ENCODE measurements around the gene CYP1B1. TPM values are rescaled to one million over a fixed set of nuclear protein-coding genes. Genes with fewer than 3 reads are reported as not detected.

The CYP1B1 gene
- total RNA-seq, 1 experiment from 2014 or later: 9.8 TPM

DNA sequence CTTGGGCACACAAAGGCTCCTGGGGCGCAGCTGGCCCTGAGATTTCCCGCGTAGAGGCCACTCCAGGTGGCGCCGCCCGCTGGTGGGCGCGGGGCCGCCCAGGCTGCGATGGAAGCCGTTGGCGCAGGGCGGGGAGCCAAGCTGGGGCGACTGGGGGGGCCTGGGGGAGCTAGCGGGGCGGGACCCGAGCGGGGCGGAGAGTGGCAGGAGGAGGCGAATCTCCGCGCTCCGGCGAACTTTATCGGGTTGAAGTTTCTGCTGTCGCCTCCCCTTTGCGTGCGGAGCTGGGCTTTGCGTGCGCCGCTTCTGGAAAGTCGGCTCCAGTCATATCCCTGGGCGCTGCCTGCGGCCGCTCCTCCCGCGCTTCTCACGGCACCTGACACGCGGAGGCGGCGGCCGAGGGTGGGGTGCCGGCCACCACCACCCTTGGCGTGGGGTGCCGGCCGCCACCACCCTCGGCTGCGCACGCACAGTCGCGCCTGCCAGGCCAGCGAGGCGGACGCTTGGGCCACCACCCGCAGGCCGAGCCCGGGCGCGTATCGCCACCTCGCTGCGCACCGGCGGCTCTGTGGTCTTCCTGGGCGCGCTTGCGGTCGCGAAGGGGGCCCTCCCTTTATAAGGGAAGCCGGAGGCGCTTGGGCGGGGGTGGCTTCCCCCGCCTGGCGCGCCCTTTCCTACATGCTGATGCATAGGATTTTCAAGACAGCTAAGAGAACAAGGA lies 919 bp upstream of the CYP1B1 start:
- H3K9me3 ChIP-seq (replicated peaks): 0 out of 2 replicates have a peak, but pooled peaks cover 9% of the 10 kb centered on the region
- peak overlapping the region; percentile 78 for H3K27ac ChIP-seq
- peak overlapping the region; percentile 33 for H3K4me3 ChIP-seq
- peak; percentile 98 to 99 for DNase-seq (ENCODE audit: low read depth in 1 of 2, low spot score in 2 of 2)
- H3K36me3 ChIP-seq: peaks cover 7% of the 10 kb centered on the region; the same call in 1 of the 2 replicates
- H3K27me3 ChIP-seq (replicated peaks): no peaks in the 10 kb centered on the region
- H3K4me1 ChIP-seq (replicated peaks): peaks cover 43% of the 10 kb centered on the region

DNA sequence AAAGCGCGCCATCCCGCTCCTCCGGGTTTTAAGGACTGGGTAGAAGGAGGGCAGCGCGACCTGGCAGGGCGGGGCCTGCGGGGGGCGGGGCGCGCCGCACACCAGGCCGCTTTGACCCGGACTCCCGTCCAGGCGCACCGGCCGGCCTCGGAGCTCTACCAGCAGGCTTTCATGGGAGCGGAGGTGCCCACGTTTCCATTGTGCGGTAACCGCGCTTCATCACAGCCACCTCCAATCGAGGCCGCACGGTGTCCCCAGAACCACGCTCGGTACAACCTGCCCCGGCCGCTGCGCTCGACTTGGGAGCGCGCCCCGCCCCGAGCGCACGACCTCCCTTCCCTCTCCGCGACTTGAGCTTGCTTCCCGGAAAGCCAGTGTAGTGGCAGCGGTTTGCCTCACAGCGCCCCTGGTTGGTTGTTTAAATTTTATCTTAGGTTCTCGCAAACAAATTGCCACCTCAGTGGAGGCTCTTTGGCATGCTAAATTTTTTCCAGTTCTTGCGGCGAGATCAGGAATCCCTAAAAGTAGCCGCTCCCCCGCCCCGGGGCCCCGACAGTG lies 280 bp upstream of the CYP1B1 start:
- Histone ChIP-seq H3K9me3 (replicated peaks) (0 out of 2 replicates have a peak, but pooled peaks cover 9% of the 10 kb centered on the region), H3K4me1 (replicated peaks) (peaks cover 43% of the 10 kb centered on the region), H3K27ac (peak overlapping the region; percentile 78), H3K27me3 (replicated peaks) (no peaks in the 10 kb centered on the region), H3K4me3 (peak overlapping the region; percentile 33), H3K36me3 (peaks cover 7% of the 10 kb centered on the region; the same call in 1 of the 2 replicates)
- DNase-seq (ENCODE audit: low read depth in 1 of 2, low spot score in 2 of 2): peak in 1 of 2 experiments; percentile 96

DNA sequence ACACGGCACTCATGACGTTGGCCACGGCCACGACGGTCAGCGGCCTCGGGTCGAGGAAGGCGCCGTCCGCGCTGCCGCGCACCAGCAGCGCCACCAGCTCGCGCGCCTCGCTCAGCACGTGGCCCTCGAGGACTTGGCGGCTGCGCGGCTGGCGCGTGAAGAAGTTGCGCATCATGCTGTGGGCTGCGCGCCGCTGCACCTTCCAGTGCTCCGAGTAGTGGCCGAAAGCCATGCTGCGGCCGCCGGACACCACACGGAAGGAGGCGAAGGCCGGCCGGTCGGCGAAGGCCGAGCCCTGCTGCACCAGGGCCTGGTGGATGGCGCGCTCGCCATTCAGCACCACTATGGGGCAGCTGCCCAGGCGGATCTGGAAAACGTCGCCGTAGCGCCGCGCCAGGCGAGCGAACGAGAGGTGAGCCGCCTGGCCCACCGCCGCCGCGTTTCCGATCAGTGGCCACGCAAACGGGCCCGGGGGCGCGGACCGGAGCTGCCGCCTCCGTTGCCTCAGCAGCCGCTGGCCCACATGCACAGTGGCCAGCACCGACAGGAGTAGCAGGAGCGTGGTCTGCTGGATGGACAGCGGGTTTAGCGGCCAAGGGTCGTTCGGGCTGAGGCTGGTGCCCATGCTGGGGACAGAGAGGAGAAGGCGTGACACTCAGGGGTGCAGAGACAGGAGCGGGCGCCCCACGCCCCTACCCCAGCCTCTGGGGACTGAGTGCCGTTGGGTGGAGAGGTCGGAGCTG lies 1.0 kb downstream of the CYP1B1 start:
- peak overlapping the region; percentile 78; the same call in 1 of the 2 replicates for H3K27ac ChIP-seq
- no peak for DNase-seq (ENCODE audit: low read depth in 1 of 2, low spot score in 2 of 2)

DNA sequence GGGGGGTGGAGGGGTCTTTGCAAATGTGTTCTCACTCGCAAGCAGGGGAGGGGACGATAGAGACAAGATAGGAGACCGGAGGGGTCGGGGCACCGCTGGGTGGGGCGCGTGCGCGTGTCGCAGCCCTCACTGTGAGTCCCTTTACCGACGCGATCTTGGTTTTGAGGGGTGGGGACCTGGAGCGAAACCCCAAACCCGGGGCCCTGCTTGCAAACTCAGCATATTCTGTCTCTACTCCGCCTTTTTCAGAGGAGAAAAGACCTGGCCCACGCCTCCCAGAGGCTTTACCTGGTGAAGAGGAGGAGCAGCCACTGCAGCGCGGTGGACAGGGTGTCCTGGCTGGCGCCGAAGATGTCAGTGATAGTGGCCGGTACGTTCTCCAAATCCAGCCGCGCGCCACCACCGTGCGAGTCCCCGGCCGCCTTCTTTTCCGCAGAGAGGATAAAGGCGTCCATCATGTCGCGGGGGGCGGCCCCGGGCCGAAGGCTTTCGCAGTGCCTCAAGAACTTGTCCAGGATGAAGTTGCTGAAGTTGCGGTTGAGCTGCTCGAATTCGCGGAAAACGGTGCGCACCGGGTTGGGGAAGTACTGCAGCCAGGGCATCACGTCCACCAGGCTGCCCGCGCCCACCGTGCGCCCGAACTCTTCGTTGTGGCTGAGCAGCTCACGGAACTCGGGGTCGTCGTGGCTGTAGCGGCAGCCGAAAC lies 1.7 kb downstream of the CYP1B1 start:
- Histone ChIP-seq H3K27me3 (replicated peaks) (no peaks in the 10 kb centered on the region), H3K27ac (no peak overlapping the region), H3K36me3 (peaks cover 15% of the 10 kb centered on the region; the same call in 1 of the 2 replicates), H3K4me1 (replicated peaks) (peaks cover 40% of the 10 kb centered on the region), H3K9me3 (replicated peaks) (0 out of 2 replicates have a peak, but pooled peaks cover 9% of the 10 kb centered on the region), H3K4me3 (no peak overlapping the region)
- DNase-seq (ENCODE audit: low read depth in 1 of 2, low spot score in 2 of 2): no peak

More for the DNA sequence above, 1.0 kb downstream of the CYP1B1 start:
- no peaks in the 10 kb centered on the region for H3K27me3 ChIP-seq (replicated peaks)
- peaks cover 14% of the 10 kb centered on the region; the same call in 1 of the 2 replicates for H3K36me3 ChIP-seq
- H3K4me1 ChIP-seq (replicated peaks): peaks cover 43% of the 10 kb centered on the region
- no peak overlapping the region for H3K4me3 ChIP-seq
- 0 out of 2 replicates have a peak, but pooled peaks cover 9% of the 10 kb centered on the region for H3K9me3 ChIP-seq (replicated peaks)

DNA sequence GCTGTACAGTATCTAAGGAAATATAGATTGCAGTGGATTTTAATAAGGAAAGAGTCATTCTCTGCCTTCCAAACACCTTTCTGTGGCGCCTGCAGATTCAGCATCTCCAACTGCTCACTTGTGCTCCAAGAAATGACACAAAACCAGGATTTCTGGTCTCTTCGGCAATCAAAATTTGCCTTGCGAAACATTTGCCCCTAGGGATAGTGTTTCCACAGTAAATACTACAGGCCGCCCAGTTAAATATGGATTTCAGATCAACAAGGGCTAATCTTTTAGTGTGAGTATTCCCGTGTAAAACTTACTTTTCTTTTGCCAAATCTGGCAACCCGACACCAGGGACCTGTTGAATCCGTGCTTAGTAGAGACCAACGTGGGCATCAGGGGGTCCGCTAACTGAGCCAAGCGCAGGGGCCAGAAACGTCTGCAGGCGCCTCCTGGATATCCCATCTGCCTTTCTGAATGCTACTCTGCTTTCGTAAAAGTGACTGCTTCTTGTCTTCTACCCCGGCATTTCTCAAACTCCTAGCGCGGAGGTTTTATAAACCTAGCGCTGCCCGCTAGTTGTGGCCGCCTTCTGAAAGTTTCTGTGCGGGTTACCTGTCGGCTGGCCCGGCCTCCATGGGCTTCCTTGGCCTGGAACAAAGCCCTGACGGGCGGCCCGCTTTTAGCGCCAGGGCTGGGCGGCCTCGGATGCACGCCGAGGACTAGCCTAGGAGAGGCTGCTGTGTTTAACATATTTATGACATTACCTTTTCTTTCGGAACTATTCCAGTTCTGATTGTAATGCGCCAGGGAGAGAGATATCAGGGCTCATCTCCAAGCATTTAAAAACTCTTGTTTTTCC lies 2.5 kb downstream of the CYP1B1 start:
- Histone ChIP-seq H3K27me3 (replicated peaks) (no peaks in the 10 kb centered on the region), H3K27ac (no peak overlapping the region), H3K9me3 (replicated peaks) (0 out of 2 replicates have a peak, but pooled peaks cover 9% of the 10 kb centered on the region), H3K4me1 (replicated peaks) (peaks cover 33% of the 10 kb centered on the region), H3K4me3 (no peak overlapping the region), H3K36me3 (peaks cover 15% of the 10 kb centered on the region; the same call in 1 of the 2 replicates)
- no peak for DNase-seq (ENCODE audit: low read depth in 1 of 2, low spot score in 2 of 2)

DNA sequence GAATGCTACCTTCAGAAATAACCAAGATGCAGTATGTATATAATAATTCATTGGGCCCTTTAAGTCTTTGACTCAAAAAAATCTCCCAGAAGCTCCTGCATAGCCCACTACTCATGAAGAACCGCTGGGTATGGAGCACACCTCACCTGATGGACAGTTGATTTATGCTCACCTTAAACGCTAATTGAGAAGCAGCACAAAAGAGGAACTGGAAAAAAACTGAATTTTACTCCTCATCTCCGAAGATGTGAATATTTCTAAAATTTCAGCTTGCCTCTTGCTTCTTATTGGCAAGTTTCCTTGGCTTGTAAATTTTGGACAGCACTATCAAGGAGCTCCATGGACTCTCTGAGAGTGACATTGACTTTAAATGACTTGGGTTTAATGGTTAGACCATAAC lies 5.5 kb downstream of the CYP1B1 start:
- 0 out of 2 replicates have a peak, but pooled peaks cover 8% of the 10 kb centered on the region for H3K9me3 ChIP-seq (replicated peaks)
- H3K4me1 ChIP-seq (replicated peaks): peaks cover 22% of the 10 kb centered on the region
- no peak overlapping the region for H3K27ac ChIP-seq
- H3K36me3 ChIP-seq: peaks cover 19% of the 10 kb centered on the region
- DNase-seq (ENCODE audit: low read depth in 1 of 2, low spot score in 2 of 2): no peak
- H3K4me3 ChIP-seq: no peak overlapping the region
- H3K27me3 ChIP-seq (replicated peaks): no peaks in the 10 kb centered on the region

DNA sequence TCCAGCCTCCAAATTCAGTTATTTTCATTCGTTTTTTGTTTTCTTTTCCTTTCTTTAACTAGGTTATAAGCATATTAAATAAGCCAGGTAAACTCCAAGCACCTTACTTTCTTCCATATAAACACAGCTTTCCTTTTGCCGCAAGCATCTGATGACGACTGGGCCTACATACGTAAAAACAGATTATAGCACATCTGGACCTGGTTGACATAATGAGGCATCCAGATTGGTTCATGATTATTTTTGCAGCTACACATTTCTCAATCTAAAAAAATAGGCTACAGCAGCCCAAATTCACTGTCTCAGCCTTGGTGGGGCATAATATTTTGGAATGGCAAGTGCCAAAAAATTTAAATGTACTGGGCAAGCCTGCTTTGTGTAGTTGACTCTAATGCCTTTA lies 7.7 kb downstream of the CYP1B1 start:
- H3K4me3 ChIP-seq: no peak overlapping the region
- H3K27me3 ChIP-seq (replicated peaks): no peaks in the 10 kb centered on the region
- no peaks in the 10 kb centered on the region for H3K9me3 ChIP-seq (replicated peaks)
- H3K4me1 ChIP-seq (replicated peaks): peaks cover 24% of the 10 kb centered on the region
- H3K27ac ChIP-seq: no peak overlapping the region
- H3K36me3 ChIP-seq: peaks cover 14% of the 10 kb centered on the region
- no peak for DNase-seq (ENCODE audit: low read depth in 1 of 2, low spot score in 2 of 2)

DNA sequence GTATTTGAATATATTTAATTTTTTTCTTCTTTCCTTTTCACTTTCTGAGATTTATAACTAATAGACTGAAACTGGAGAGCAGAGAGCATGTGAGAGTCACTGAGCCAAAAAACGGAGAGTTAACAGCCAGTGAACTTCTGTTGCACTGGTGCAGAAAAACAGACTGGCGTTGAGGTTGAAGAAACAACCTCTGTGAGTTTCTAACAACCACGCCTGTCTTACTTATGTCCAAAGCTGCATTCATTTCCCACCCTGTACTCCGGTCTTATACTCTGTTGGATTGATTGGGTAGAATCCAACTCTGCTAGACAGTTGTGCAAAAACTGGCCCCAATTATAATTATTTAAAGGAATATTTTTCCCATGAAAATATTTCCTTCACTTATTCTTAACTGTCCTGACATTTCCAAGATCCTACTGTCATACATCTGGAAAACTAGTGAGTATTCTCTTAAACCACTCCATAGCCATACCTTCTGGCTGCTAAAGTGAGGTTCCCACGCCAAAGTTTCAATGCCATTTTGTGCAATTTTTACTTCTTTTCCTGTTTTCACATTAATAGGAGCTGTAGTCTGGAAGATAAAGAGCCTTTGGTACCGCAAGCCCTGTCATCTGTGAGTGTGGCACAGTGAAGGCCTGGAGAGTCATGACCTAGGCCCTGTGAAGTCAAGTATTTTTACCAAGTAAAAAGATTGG lies 9.4 kb downstream of the CYP1B1 start:
- no peaks in the 10 kb centered on the region for H3K9me3 ChIP-seq (replicated peaks)
- no peak for DNase-seq (ENCODE audit: low read depth in 1 of 2, low spot score in 2 of 2)
- H3K4me3 ChIP-seq: no peak overlapping the region
- H3K27ac ChIP-seq: peak overlapping the region; percentile 60
- peaks cover 14% of the 10 kb centered on the region for H3K36me3 ChIP-seq
- peaks cover 24% of the 10 kb centered on the region for H3K4me1 ChIP-seq (replicated peaks)
- H3K27me3 ChIP-seq (replicated peaks): no peaks in the 10 kb centered on the region

DNA sequence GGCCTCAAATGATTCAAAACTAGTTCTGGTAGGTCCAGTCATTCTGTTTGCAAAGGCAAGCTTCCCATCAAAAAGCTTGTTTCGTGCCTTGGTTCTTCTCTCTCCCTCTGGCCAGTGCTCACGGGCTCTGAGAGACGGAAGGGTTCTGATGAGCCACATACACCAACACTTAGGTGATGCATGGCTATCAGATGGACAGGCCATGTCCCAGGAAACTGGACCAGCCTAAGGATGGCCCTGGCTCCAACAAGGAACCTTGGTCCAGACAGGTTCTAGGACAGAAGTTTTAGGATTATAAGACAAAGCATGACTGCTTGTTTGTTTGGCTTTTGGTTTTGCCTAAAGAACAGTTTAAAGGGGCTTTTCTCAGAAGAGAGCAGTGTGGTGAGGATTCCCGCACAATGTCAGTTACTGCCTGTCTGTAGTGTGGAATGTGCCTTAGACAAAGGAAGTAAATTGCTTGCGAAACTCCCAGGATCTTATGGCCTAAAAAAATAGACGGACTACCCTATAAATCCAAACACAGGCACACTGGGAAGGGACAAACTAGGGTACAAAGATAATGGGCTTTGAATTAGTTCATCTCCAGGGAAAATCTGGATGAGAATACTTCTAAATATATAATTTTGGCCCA lies 10.3 kb downstream of the CYP1B1 start:
- peak in 1 of 2 experiments; percentile 67 for DNase-seq (ENCODE audit: low read depth in 1 of 2, low spot score in 2 of 2)
- Histone ChIP-seq H3K27me3 (replicated peaks) (no peaks in the 10 kb centered on the region), H3K36me3 (peaks cover 13% of the 10 kb centered on the region), H3K9me3 (replicated peaks) (no peaks in the 10 kb centered on the region), H3K4me3 (no peak overlapping the region), H3K4me1 (replicated peaks) (peaks cover 24% of the 10 kb centered on the region), H3K27ac (peak overlapping the region; percentile 60)

DNA sequence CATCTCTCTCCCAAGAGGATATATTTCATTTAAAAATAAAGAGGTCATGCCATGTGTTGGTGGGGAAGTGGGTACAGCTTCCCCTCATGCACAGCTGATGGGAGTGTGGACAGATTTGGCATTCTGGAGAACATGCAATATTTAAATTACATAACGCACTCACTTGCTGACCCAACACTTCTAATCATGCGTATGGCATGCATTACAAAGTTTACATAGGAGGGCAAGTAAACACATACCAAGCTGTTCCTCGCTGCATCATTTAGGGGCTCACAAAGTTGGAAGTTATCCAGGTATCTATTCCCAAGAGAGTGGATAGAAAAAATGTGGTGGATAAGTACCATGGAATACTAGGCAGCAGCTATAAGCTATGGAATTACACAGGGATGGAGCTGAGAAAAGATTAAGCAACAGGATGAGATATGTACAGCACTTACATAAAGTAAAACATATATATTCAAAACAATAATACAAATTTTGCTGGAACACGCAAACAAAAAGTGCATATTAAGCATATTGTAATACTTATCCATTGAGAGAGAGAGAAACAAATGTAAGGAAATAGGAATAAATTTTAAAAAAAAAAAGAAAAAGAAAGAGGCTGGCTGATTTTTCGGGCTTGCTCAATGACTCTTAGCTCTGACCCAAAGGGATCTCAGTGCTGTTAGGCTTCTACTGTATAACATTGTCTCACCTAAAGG lies 11.0 kb downstream of the CYP1B1 start:
- peak in 1 of 2 experiments; percentile 29 for DNase-seq (ENCODE audit: low read depth in 1 of 2, low spot score in 2 of 2)
- Histone ChIP-seq H3K36me3 (peaks cover 7% of the 10 kb centered on the region), H3K4me1 (replicated peaks) (peaks cover 24% of the 10 kb centered on the region), H3K27me3 (replicated peaks) (no peaks in the 10 kb centered on the region), H3K27ac (peak overlapping the region; percentile 60; the same call in 1 of the 2 replicates), H3K4me3 (no peak overlapping the region), H3K9me3 (replicated peaks) (no peaks in the 10 kb centered on the region)

DNA sequence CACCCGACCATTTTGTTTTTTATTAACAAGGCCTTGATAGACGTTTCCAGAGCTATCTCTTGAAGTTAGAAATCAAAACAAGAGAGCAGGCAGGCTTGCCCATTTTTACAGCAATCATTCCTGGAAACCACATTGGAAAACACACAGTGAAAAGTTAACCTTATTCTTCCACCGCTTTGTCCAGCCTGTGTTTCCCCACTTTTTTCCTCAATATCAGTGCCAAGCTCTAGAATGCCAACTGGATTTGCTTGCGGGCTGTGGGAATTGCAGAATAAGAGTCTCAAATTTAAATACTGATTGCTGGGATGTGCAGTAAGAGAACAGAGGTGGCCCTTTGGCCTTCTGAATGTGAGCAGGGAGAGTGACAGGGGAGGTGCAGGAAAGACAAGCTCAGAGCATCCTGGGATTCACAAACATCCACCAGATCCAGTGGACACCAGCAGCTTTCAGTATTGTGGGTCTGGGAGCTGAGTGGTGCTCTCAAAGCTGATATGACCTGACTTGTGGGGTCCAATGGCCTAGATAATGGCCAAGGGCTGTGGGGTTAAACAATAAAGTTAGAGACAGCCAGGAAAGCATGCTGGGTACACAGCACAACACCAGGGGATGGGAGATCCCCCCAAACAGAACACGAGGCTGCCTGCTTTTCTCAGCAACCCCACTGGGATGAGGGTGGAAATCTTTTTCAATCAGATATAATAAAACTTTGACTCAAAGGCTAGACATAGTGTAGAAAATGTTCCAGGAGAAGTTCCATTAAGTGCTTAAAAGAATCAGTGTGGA lies 15.5 kb downstream of the CYP1B1 start:
- no peak overlapping the region for H3K4me3 ChIP-seq
- no peak for DNase-seq (ENCODE audit: low read depth in 1 of 2, low spot score in 2 of 2)
- no peaks in the 10 kb centered on the region for H3K36me3 ChIP-seq
- H3K4me1 ChIP-seq (replicated peaks): peaks cover 25% of the 10 kb centered on the region
- no peaks in the 10 kb centered on the region for H3K9me3 ChIP-seq (replicated peaks)
- no peak overlapping the region for H3K27ac ChIP-seq
- no peaks in the 10 kb centered on the region for H3K27me3 ChIP-seq (replicated peaks)

Measured in SJSA1 (cell line).